Measurements from ENCODE around the gene HMCN1. TPM values are rescaled to one million over a fixed set of nuclear protein-coding genes. Genes with fewer than 3 reads are reported as not detected.
A peak's percentile ranks its signal among the peaks of the same experiment; 100 is the strongest.

Gene HMCN1
- total RNA-seq, 1 experiment from 2014 or later, result 0.31 TPM

DNA sequence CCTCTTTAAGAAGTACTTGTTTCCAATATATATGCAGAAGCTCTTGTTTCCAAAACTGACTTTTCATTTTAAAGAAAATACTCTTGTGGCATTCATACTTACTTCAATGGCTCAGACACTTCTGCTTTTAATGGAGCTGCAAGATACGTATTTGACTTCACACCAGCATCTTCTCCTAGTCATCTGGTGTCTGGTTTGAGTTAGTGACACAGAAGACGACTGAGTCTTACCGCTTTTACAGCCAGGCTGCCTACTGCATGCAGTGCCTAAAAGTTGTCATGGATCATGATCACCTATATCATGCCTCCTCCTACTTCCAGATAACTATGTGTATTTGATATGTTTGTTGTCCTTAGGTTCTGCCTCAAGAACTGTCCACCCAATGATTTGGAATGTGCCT lies 455.0 kb downstream of the HMCN1 start:
- POLR2A ChIA-PET (ENCODE audit: unreplicated experiment), result interaction anchor here (1.0 kb wide), 1 partner anchor 186 kb away, joined by 4 read pairs; the partner anchor contains the start of gene TPR
- BruUV-seq (replicated peaks), result no TSS peak
- H3K4me2 ChIP-seq, result peak overlapping the region; percentile 62

DNA sequence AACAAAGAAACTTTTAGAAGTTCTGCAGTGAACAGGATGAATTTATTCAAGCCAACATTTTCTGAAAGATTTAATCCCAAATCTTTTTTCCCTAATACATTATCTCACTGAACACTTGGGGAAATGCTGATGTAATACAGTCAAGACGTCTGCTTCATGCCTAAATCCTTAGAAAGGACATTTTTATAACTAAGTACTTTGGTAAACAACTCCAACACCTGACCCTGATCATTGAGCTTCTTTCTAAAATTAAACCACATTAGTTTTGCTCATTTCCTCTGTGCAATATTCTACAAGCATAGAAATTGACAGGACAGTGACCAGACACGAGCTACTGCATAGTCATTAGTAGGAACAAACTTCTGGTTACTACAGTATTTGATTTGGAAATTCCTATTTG lies 457.3 kb downstream of the HMCN1 start:
- H3K4me1 ChIP-seq (replicated peaks; ENCODE audit: insufficient read depth), result peaks cover 33% of the 10 kb centered on the region
- H3K9me2 ChIP-seq (ENCODE audit: insufficient read depth), result no peaks in the 10 kb centered on the region
- intact Hi-C loops (cut with micrococcal nuclease; ENCODE audit: unreplicated experiment), result no loop called here
- H3K79me2 ChIP-seq (ENCODE audit: low read depth), result no peaks in the 10 kb centered on the region
- no peak overlapping the region for H3K4me3 ChIP-seq
- no peaks in the 10 kb centered on the region for H3K36me3 ChIP-seq (ENCODE audit: low read depth)
- no peaks in the 10 kb centered on the region for H3K27me3 ChIP-seq (ENCODE audit: insufficient read depth, low read depth)
- H3K9me3 ChIP-seq (ENCODE audit: insufficient read depth, low read depth), result no peaks in the 10 kb centered on the region
- H4K20me1 ChIP-seq (ENCODE audit: insufficient read depth), result no peaks in the 10 kb centered on the region
- ChIA-PET CTCF (no interaction called here), POLR2A (ENCODE audit: unreplicated experiment) (no interaction called here)
- H3F3A ChIP-seq (ENCODE audit: insufficient read depth, low read depth), result peaks cover 31% of the 10 kb centered on the region
- TF ChIP-seq, protein P1, sequence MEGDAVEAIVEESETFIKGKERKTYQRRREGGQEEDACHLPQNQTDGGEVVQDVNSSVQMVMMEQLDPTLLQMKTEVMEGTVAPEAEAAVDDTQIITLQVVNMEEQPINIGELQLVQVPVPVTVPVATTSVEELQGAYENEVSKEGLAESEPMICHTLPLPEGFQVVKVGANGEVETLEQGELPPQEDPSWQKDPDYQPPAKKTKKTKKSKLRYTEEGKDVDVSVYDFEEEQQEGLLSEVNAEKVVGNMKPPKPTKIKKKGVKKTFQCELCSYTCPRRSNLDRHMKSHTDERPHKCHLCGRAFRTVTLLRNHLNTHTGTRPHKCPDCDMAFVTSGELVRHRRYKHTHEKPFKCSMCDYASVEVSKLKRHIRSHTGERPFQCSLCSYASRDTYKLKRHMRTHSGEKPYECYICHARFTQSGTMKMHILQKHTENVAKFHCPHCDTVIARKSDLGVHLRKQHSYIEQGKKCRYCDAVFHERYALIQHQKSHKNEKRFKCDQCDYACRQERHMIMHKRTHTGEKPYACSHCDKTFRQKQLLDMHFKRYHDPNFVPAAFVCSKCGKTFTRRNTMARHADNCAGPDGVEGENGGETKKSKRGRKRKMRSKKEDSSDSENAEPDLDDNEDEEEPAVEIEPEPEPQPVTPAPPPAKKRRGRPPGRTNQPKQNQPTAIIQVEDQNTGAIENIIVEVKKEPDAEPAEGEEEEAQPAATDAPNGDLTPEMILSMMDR (conservative IDR thresholded peaks at IDR 0.05), result no peak
- no peak for TF ChIP-seq EZH2 (IDR thresholded peaks at IDR 0.05; ENCODE audit: low read depth)
- BruUV-seq (replicated peaks), result no TSS peak
- no peak overlapping the region for H2AFZ ChIP-seq
- DNase-seq, result no peak
- no peak overlapping the region for H3K4me2 ChIP-seq
- H3K27ac ChIP-seq, result no peak overlapping the region

More for the DNA sequence above, 455.0 kb downstream of the HMCN1 start:
- H3K79me2 ChIP-seq (ENCODE audit: low read depth), result no peaks in the 10 kb centered on the region
- H3K27me3 ChIP-seq (ENCODE audit: insufficient read depth, low read depth), result no peaks in the 10 kb centered on the region
- no peaks in the 10 kb centered on the region for H3K36me3 ChIP-seq (ENCODE audit: low read depth)
- H3K4me1 ChIP-seq (replicated peaks; ENCODE audit: insufficient read depth), result peaks cover 42% of the 10 kb centered on the region
- no peaks in the 10 kb centered on the region for H4K20me1 ChIP-seq (ENCODE audit: insufficient read depth)
- H3K27ac ChIP-seq, result peak overlapping the region; percentile 86
- H2AFZ ChIP-seq, result no peak overlapping the region
- H3F3A ChIP-seq (ENCODE audit: insufficient read depth, low read depth), result peaks cover 31% of the 10 kb centered on the region
- CTCF ChIA-PET, result no interaction called here
- H3K4me3 ChIP-seq, result no peak overlapping the region
- no peaks in the 10 kb centered on the region for H3K9me2 ChIP-seq (ENCODE audit: insufficient read depth)
- TF ChIP-seq EZH2 (IDR thresholded peaks at IDR 0.05; ENCODE audit: low read depth), result no peak
- TF ChIP-seq, protein P1 (conservative IDR thresholded peaks at IDR 0.05), result no peak
- H3K9me3 ChIP-seq (ENCODE audit: insufficient read depth, low read depth), result peaks cover 5% of the 10 kb centered on the region; the same call in 1 of the 2 replicates
- DNase-seq, result no peak
- intact Hi-C loops (cut with micrococcal nuclease; ENCODE audit: unreplicated experiment), result loop anchor here (2.0 kb wide), 2 partner anchors 24 to 36 kb away; no protein-coding TSS in a partner anchor

DNA sequence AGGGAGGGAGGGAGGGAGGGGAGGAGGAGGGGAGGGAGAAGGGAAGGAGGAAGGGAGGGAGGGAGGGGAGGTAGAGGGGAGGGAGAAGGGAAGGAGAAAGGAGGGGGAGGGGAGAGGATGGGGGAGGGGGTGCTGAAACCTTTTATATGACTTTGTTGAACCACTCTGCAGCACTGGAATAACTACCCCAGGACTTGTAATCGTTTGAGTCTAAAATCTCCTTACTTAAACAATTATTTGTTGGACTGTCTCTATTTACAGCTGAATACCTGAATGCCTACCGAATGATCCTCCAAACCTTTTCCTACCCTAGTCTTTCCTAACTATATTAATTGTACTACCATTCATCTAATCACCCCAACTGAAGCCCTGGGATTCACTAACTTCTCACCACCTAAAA lies 459.0 kb downstream of the HMCN1 start:
- CTCF ChIA-PET, result no interaction called here
- TF ChIP-seq, protein P1 (conservative IDR thresholded peaks at IDR 0.05), result no peak
- no peak for TF ChIP-seq EZH2 (IDR thresholded peaks at IDR 0.05; ENCODE audit: low read depth)
- no peak overlapping the region for H3K4me3 ChIP-seq
- POLR2A ChIA-PET (ENCODE audit: unreplicated experiment), result no interaction called here
- DNase-seq, result no peak
- peaks cover 16% of the 10 kb centered on the region for H3K4me1 ChIP-seq (replicated peaks; ENCODE audit: insufficient read depth)
- no peaks in the 10 kb centered on the region for H3K36me3 ChIP-seq (ENCODE audit: low read depth)
- H3K27ac ChIP-seq, result no peak overlapping the region
- H3K9me3 ChIP-seq (ENCODE audit: insufficient read depth, low read depth), result no peaks in the 10 kb centered on the region
- H3K27me3 ChIP-seq (ENCODE audit: insufficient read depth, low read depth), result no peaks in the 10 kb centered on the region
- H3K79me2 ChIP-seq (ENCODE audit: low read depth), result no peaks in the 10 kb centered on the region
- no peak overlapping the region for H2AFZ ChIP-seq
- H3K9me2 ChIP-seq (ENCODE audit: insufficient read depth), result no peaks in the 10 kb centered on the region
- H3F3A ChIP-seq (ENCODE audit: insufficient read depth, low read depth), result peaks cover 14% of the 10 kb centered on the region
- intact Hi-C loops (cut with micrococcal nuclease; ENCODE audit: unreplicated experiment), result no loop called here
- no peak overlapping the region for H3K4me2 ChIP-seq
- H4K20me1 ChIP-seq (ENCODE audit: insufficient read depth), result no peaks in the 10 kb centered on the region
- no TSS peak for BruUV-seq (replicated peaks)
